ENCODE measurements around the gene KIF3C. TPM values are rescaled to one million over a fixed set of nuclear protein-coding genes. Genes with fewer than 3 reads are reported as not detected.

Gene KIF3C
- total RNA-seq, 8 experiments from 2014 or later, result 1.1 to 61.7 (median 48.5) TPM

- no peak for ATAC-seq (replicated peaks in 6 of 8)
- no peaks in the 10 kb centered on the region for H3K4me1 ChIP-seq (replicated peaks in 1 of 2)
- no peak overlapping the region for H3K4me3 ChIP-seq
- 20 to 88% (median 70%) methylated on average over 1 to 5 of the region's 5 CpGs for WGBS, 10 experiments
- in situ Hi-C loops (cut with MboI; ENCODE audit: low pct_unique_long_range_greater_than_20kb in 2 of 9, low sequenced_read_pairs in 9 of 9, unreplicated experiment in 9 of 9), result loop anchor here in 2 of 9 experiments (10.0 to 25.0 kb wide), 2 partner anchors 144 to 152 kb away; no protein-coding TSS in a partner anchor
- H3K27ac ChIP-seq, result no peak overlapping the region
Measured at GRCh38 chr2:25993049-25993448, 10.8 kb upstream of the KIF3C start.

DNA sequence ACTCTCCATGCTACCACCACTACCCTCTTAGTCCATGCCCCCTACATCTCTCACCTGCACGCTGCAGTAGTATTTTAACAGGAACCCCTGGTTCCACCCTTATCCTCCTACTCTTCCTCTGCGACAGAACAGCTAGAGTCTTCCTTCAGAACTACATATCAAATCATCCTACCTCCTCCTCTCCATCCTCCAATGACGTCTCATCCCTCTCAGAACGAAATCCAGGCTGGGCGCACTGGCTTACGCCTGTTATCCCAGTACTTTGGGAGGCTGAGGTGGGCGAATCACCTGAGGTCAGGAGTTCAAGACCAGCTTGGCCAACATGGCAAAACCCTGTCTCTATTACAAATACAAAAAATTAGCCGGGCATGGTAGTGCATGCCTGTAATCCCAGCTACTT lies 10.3 kb upstream of the KIF3C start:
- WGBS, 10 experiments, result 35 to 94% (median 77%) methylated on average over 1 to 8 of the region's 8 CpGs; no CpG with 5 or more reads in 2 of the 10 experiments
- Histone ChIP-seq H3K4me1 (replicated peaks in 1 of 2) (no peaks in the 10 kb centered on the region), H3K27ac (no peak overlapping the region), H3K4me3 (no peak overlapping the region)
- ATAC-seq (replicated peaks in 6 of 8), result no peak
- in situ Hi-C loops (cut with MboI; ENCODE audit: low pct_unique_long_range_greater_than_20kb in 2 of 9, low sequenced_read_pairs in 9 of 9, unreplicated experiment in 9 of 9), result loop anchor here in 2 of 9 experiments (10.0 to 25.0 kb wide), 2 partner anchors 145 to 152 kb away; no protein-coding TSS in a partner anchor

DNA sequence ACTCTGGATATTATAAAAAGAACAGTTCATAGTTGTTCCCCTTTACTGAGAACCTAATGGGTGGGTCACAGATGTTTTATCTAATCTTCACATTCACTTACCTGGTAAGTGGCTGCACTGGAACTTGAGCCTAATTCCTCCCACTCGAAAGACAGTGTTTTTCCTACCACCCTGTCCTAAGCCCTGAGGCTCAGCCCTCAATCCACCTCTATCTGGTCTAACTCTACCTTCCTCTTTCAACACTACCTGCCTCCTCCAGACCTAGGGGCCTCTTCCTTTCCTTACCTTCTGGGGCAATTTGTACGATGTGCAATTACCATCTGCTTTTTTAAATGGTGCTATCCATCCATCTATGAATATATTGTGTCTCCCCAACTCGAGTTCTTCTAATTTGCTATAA lies 9.7 kb upstream of the KIF3C start:
- in situ Hi-C loops (cut with MboI; ENCODE audit: low pct_unique_long_range_greater_than_20kb in 2 of 9, low sequenced_read_pairs in 9 of 9, unreplicated experiment in 9 of 9), result loop anchor here in 2 of 9 experiments (10.0 to 25.0 kb wide), 2 partner anchors 145 to 153 kb away; no protein-coding TSS in a partner anchor
- Histone ChIP-seq H3K27ac (no peak overlapping the region), H3K4me3 (no peak overlapping the region), H3K4me1 (replicated peaks in 1 of 2) (no peaks in the 10 kb centered on the region)
- 28 to 100% (median 83%) methylated on average over 1 to 3 of the region's 3 CpGs; no CpG with 5 or more reads in 1 of the 10 experiments for WGBS, 10 experiments
- peak in 1 of 8 experiments; percentile 17 for ATAC-seq (replicated peaks in 6 of 8)

DNA sequence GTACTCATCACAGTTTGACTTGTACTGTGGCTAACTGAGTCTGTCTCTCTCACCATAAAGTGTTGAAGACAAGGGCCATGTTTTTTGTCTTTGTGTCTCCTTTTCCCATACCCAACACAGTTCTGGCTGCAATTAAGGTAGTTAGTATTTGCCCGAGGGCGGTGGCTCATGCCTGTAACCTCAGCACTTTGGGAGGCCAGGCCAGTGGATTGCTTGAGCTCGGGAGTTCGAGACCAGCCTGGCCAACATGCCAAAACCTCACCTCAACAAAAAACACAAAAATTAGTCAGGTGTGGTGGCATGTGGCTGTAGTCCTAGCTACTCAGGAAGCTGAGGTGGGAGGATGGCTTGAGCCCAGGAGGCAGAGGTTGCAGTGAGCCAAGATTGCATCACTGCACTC lies 6.9 kb upstream of the KIF3C start:
- no peak for ATAC-seq (replicated peaks in 6 of 8)
- Histone ChIP-seq H3K4me3 (no peak overlapping the region), H3K4me1 (replicated peaks in 1 of 2) (no peaks in the 10 kb centered on the region), H3K27ac (no peak overlapping the region)
- 50 to 100% (median 80%) methylated on average over 2 to 4 of the region's 4 CpGs; no CpG with 5 or more reads in 5 of the 10 experiments for WGBS, 10 experiments
- in situ Hi-C loops (cut with MboI; ENCODE audit: low pct_unique_long_range_greater_than_20kb in 2 of 9, low sequenced_read_pairs in 9 of 9, unreplicated experiment in 9 of 9), result loop anchor here in 1 of 9 experiments (25.0 kb wide), 1 partner anchor 148 kb away; no protein-coding TSS in a partner anchor

DNA sequence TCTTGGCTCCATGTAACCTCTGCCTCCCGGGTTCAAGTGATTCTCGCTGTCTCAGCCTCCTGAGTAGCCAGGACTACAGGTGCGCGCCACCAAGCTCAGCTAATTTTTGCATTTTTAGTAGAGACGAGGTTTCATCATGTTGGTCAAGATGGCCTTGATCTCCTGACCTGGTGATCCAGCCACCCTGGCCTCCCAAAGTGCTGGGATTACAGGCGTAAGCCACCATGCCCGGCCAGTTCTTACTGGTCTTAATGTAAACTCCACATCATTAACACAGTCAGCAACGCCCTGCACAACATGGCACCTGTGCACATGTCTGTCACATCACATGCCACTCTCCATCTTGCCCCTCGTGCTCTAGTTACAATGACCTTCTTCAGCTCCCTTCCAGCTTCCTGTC lies 5.8 kb upstream of the KIF3C start:
- no peak for ATAC-seq (replicated peaks in 6 of 8)
- Histone ChIP-seq H3K4me1 (replicated peaks in 1 of 2) (no peaks in the 10 kb centered on the region), H3K27ac (no peak overlapping the region), H3K4me3 (no peak overlapping the region)
- in situ Hi-C loops (cut with MboI; ENCODE audit: low pct_unique_long_range_greater_than_20kb in 2 of 9, low sequenced_read_pairs in 9 of 9, unreplicated experiment in 9 of 9), result loop anchor here in 1 of 9 experiments (25.0 kb wide), 1 partner anchor 149 kb away; no protein-coding TSS in a partner anchor
- WGBS, 10 experiments, result 68 to 95% (median 80%) methylated on average over 2 to 9 of the region's 9 CpGs; no CpG with 5 or more reads in 4 of the 10 experiments

DNA sequence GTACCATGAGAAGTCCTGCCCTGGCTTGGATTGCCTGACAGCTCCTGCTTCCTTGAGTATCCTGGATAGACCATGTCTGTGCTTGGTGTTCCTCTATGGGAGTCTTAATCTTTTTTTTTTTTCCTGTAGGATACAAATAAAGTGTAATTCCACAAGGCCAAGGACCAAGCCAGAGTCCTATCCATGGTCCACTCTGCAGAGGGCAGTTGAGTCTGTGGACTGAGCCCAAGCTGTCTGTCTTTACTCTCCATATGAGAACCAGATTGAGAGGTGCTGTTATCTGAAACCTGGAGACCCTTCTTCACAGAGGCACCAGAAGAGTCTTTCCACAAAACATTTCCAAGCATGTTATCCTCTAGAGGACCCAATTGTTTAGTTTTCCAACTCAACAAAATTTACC lies 1.4 kb upstream of the KIF3C start:
- peaks cover 27% of the 10 kb centered on the region in 2 donors for H3K4me1 ChIP-seq (replicated peaks in 1 of 2)
- no peak for ATAC-seq (replicated peaks in 6 of 8)
- H3K27ac ChIP-seq, result no peak overlapping the region
- no peak overlapping the region for H3K4me3 ChIP-seq
- in situ Hi-C loops (cut with MboI; ENCODE audit: low pct_unique_long_range_greater_than_20kb in 2 of 9, low sequenced_read_pairs in 9 of 9, unreplicated experiment in 9 of 9), result loop anchor here in 1 of 9 experiments (25.0 kb wide), 1 partner anchor 154 kb away; no protein-coding TSS in a partner anchor

- Histone ChIP-seq H3K27ac (peak overlapping the region; percentile 84 to 87), H3K4me3 (peak overlapping the region; percentile 54 to 88 (median 79)), H3K4me1 (replicated peaks in 1 of 2) (peaks cover 35% of the 10 kb centered on the region in 2 donors)
- WGBS, 10 experiments, result 20 to 100% (median 88%) methylated on average over 1 to 8 of the region's 15 CpGs; no CpG with 5 or more reads in 2 of the 10 experiments
- no peak for ATAC-seq (replicated peaks in 6 of 8)
- in situ Hi-C loops (cut with MboI; ENCODE audit: low pct_unique_long_range_greater_than_20kb in 2 of 9, low sequenced_read_pairs in 9 of 9, unreplicated experiment in 9 of 9), result loop anchor here in 1 of 9 experiments (25.0 kb wide), 1 partner anchor 154 kb away; no protein-coding TSS in a partner anchor
Measured at GRCh38 chr2:25982968-25983280, 627 bp upstream of the KIF3C start.

DNA sequence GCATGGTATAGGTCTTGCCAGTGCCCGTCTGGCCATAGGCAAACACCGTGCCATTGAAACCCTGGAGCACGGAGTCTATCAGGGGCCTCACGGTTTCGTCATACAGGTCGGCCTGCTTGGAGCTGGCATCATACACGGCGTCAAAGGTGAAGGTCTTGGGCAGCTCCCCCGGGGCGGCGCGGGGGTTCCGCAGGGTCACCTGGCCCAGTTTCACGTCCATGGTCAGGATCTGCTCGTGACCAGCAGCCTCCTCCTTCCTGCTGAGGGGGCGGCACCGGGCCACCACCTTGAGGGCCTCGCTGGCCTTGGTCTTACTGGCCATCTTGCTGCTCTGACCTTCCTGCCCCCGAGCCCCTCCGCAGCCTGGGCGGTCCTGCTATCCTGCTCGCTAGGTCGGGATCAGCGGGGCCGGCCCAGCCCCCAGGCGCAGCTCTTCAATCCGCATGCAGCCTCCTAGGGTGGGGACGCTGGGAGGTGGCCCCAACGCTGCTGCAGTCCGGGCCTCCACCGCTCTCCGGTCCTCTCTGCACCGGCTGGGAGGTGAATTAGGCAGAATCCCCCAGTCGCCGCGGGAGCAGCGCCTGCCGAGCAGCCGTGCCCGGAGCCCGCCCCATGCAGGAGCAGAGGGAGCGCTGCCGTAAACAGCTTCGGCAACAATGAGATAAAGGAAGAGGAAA lies 563 bp downstream of the KIF3C start:
- ATAC-seq (replicated peaks in 6 of 8), result peak; percentile 36 to 77 (median 44)
- 14 to 41% methylated on average over 8 to 21 of the region's 44 CpGs; no CpG with 5 or more reads in 8 of the 10 experiments for WGBS, 10 experiments
- in situ Hi-C loops (cut with MboI; ENCODE audit: low pct_unique_long_range_greater_than_20kb in 2 of 9, low sequenced_read_pairs in 9 of 9, unreplicated experiment in 9 of 9), result loop anchor here in 1 of 9 experiments (25.0 kb wide), 1 partner anchor 156 kb away; no protein-coding TSS in a partner anchor
- Histone ChIP-seq H3K27ac (peak overlapping the region; percentile 84 to 87), H3K4me1 (replicated peaks in 1 of 2) (peaks cover 45 to 47% of the 10 kb centered on the region in 2 donors), H3K4me3 (peak overlapping the region; percentile 54 to 88 (median 79))

GRCh38 chr2:25980951-25981350 lies 1.3 kb downstream of the KIF3C start:
- ATAC-seq (replicated peaks in 6 of 8), result no peak
- WGBS, 10 experiments, result 90 to 100% methylated on average over 2 to 4 of the region's 14 CpGs; no CpG with 5 or more reads in 8 of the 10 experiments
- Histone ChIP-seq H3K4me1 (replicated peaks in 1 of 2) (peaks cover 53% of the 10 kb centered on the region in 2 donors), H3K4me3 (peak overlapping the region; percentile 54 to 88 (median 79)), H3K27ac (peak overlapping the region; percentile 84 to 87)
- in situ Hi-C loops (cut with MboI; ENCODE audit: low pct_unique_long_range_greater_than_20kb in 2 of 9, low sequenced_read_pairs in 9 of 9, unreplicated experiment in 9 of 9), result loop anchor here in 1 of 9 experiments (25.0 kb wide), 1 partner anchor 156 kb away; no protein-coding TSS in a partner anchor

- no peak for ATAC-seq (replicated peaks in 6 of 8)
- in situ Hi-C loops (cut with MboI; ENCODE audit: low pct_unique_long_range_greater_than_20kb in 2 of 9, low sequenced_read_pairs in 9 of 9, unreplicated experiment in 9 of 9), result loop anchor here in 1 of 9 experiments (25.0 kb wide), 1 partner anchor 157 kb away; no protein-coding TSS in a partner anchor
- WGBS, 10 experiments, result 100% methylated on average over 2 to 6 of the region's 29 CpGs; no CpG with 5 or more reads in 6 of the 10 experiments
- Histone ChIP-seq H3K4me1 (replicated peaks in 1 of 2) (peaks cover 53 to 55% of the 10 kb centered on the region in 2 donors), H3K27ac (no peak overlapping the region), H3K4me3 (peak overlapping the region; percentile 13 to 81 (median 31))
Measured at GRCh38 chr2:25980076-25980887, 2.0 kb downstream of the KIF3C start.

DNA sequence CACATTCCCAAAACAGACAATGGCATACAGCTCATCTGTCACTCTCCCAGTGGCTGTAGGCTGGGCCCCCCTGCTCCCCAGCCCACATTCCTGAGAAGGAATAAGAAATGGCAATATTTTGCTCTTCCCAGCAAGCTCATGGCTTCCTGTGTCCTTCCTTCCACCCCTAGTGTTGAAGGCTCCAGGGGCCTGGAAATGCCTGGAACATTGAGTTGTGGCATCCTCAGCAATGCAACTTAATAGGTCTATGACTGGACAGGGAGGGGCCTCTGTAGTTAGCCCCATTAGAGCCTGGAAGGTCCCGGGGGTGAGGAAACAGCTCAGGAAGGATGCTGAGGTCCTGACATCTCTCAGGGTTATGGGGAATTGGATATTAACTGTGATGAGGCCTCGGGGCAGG lies 3.3 kb downstream of the KIF3C start:
- ATAC-seq (replicated peaks in 6 of 8), result no peak
- H3K4me1 ChIP-seq (replicated peaks in 1 of 2), result peaks cover 59% of the 10 kb centered on the region in 2 donors
- peak overlapping the region; percentile 13 to 81 (median 31) for H3K4me3 ChIP-seq
- in situ Hi-C loops (cut with MboI; ENCODE audit: low pct_unique_long_range_greater_than_20kb in 2 of 9, low sequenced_read_pairs in 9 of 9, unreplicated experiment in 9 of 9), result loop anchor here in 2 of 9 experiments (10.0 to 25.0 kb wide), 2 partner anchors 158 to 176 kb away; no protein-coding TSS in a partner anchor
- 60 to 83% methylated on average over 1 to 2 of the region's 2 CpGs; no CpG with 5 or more reads in 8 of the 10 experiments for WGBS, 10 experiments
- no peak overlapping the region for H3K27ac ChIP-seq

GRCh38 chr2:25977768-25978167 lies 4.5 kb downstream of the KIF3C start:
- Histone ChIP-seq H3K4me1 (replicated peaks in 1 of 2) (peaks cover 61 to 65% of the 10 kb centered on the region in 2 donors), H3K4me3 (peak overlapping the region; percentile 13 to 81 (median 31)), H3K27ac (peak overlapping the region; percentile 52 to 58)
- 86 to 96% (median 93%) methylated on average over 2 to 3 of the region's 3 CpGs; no CpG with 5 or more reads in 5 of the 10 experiments for WGBS, 10 experiments
- peak in 1 of 8 experiments; percentile 4 for ATAC-seq (replicated peaks in 6 of 8)
- in situ Hi-C loops (cut with MboI; ENCODE audit: low pct_unique_long_range_greater_than_20kb in 2 of 9, low sequenced_read_pairs in 9 of 9, unreplicated experiment in 9 of 9), result loop anchor here in 2 of 9 experiments (10.0 to 25.0 kb wide), 2 partner anchors 160 to 177 kb away; no protein-coding TSS in a partner anchor
